Measurements from ENCODE around the gene SRSF2. TPM values are rescaled to one million over a fixed set of nuclear protein-coding genes. Genes with fewer than 3 reads are reported as not detected.
"Not testable (repeated sequence)": the region's sequence is repeated elsewhere in the genome, so short reads cannot be mapped to it uniquely, and the experiment has no call there.

Gene SRSF2
- total RNA-seq, 1 donor from 2014 or later, result 541 TPM

DNA sequence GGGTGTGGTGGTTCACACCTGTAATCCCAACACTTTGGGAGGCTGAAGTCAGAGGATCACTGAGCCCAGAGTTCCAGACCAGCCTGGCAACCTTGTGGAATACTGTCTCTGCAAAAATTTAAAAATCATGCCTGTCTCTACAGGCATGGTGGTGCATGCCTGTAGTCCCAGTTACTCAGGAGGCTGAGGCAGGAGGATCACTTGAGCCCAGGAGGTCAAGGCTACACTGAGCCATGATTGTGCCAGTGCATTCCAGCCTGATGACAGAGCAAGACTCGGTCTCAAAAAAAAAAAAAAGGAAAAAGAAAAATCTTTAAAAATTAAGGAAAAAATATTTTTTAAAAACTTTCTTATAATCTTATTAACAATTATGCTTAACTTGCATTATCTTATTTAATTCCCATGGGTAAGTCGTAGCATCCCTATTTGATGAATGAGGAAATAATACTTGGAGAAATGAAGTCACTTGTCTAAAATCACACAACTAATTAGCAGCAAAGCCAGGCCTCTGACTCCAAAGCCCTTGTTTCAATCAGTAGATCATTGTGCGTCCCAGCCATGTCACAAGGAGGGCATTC is 14.4 kb upstream of the SRSF2 start:
- H3K4me3 Mint-ChIP-seq, result no peak overlapping the region

DNA sequence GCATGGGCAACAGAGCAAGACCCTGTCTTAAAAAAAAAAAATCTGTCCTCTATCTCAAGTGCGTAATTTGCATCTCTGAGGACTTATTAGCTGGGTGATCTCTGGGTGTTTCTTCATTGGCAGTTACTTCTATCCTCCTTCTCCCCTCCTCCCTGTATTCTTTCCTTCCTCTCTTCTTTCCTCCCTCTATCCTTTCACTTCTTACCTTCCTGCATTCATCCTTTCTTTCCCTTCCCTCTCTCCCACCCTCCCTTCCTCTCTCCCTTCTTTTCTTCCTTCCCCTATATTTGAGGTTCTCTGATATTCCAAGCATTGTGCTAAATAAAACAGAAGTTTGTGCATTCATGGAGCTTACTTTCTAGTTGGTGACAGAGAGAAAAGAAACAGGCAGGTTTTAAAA is 11.5 kb upstream of the SRSF2 start:
- Mint-ChIP-seq H3K27me3 (ENCODE audit: insufficient read depth) (no peaks in the 10 kb centered on the region), H3K9me3 (no peaks in the 10 kb centered on the region), H3K4me1 (ENCODE audit: low read depth) (peaks cover 41% of the 10 kb centered on the region), H3K36me3 (ENCODE audit: low read depth) (peaks cover 34% of the 10 kb centered on the region), H3K4me3 (no peak overlapping the region), H3K27ac (no peak overlapping the region)
- intact Hi-C loops (cut with micrococcal nuclease), result no loop called here
- DNase-seq (ENCODE audit: low spot score), result no peak

More for the DNA sequence above, 14.4 kb upstream of the SRSF2 start:
- Mint-ChIP-seq H3K9me3 (no peaks in the 10 kb centered on the region), H3K36me3 (ENCODE audit: low read depth) (peaks cover 20% of the 10 kb centered on the region), H3K27me3 (ENCODE audit: insufficient read depth) (no peaks in the 10 kb centered on the region), H3K27ac (peak overlapping the region; percentile 44), H3K4me1 (ENCODE audit: low read depth) (peaks cover 28% of the 10 kb centered on the region)
- intact Hi-C loops (cut with micrococcal nuclease), result no loop called here
- no peak for DNase-seq (ENCODE audit: low spot score)

DNA sequence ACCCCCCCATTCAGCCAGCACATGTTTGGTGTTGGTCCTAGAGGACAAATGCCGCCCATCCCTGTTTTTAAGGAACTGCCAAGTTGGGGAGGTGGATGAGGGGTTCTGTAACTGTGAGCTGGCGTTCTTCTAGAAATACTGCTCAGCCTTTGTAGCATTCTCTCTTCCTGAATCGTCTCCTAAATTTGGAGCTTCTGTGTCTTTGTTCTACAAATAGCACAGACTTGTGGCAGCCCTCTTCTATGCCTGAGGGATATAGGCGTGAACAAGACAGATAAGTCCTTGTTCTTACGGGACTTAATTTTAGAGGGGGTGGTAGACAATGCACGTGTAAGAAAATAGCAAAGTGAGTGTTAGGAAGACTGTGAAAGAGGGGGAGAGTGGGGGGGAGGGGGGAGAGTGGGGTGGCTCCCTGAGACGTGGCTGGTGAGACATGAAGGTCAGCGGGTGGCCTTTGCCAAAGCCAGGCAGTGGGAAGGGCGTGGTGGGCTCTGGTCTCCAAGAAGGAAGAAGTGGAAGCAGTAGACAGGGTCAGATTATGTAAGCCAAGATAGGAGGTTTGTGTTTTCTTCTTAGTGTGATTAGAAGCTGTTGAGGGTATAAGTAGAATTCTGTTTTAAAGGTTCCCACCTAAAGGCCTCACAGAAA is 10.7 kb upstream of the SRSF2 start:
- Mint-ChIP-seq H3K27me3 (ENCODE audit: insufficient read depth) (no peaks in the 10 kb centered on the region), H3K36me3 (ENCODE audit: low read depth) (peaks cover 31% of the 10 kb centered on the region), H3K27ac (no peak overlapping the region), H3K4me3 (no peak overlapping the region), H3K9me3 (no peaks in the 10 kb centered on the region), H3K4me1 (ENCODE audit: low read depth) (peaks cover 32% of the 10 kb centered on the region)
- intact Hi-C loops (cut with micrococcal nuclease), result no loop called here
- no peak for DNase-seq (ENCODE audit: low spot score)

DNA sequence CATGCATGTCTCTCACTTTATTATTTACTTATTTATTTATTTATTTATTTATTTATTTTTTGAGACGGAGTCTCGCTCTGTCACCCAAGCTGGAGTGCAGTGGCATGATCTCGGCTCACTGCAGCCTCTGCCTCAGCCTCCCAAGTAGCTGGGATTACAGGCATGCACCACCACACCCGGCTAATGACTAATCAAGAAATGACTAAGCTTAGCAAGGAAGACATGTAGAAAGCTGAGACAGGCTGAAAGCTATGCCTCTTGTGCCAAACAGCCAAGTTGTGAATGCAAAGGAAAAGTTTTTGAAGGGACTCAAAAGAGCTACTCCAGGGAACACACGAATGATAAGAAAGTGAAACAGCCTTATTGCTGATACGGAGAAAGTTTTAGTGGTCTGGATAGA is 8.7 kb upstream of the SRSF2 start:
- H3K4me1 Mint-ChIP-seq (ENCODE audit: low read depth), result peaks cover 27% of the 10 kb centered on the region
- H3K27me3 Mint-ChIP-seq (ENCODE audit: insufficient read depth); intact Hi-C loops (cut with micrococcal nuclease); H3K4me3 Mint-ChIP-seq; H3K27ac Mint-ChIP-seq; DNase-seq (ENCODE audit: low spot score); H3K9me3 Mint-ChIP-seq: not testable (repeated sequence)
- H3K36me3 Mint-ChIP-seq (ENCODE audit: low read depth), result peaks cover 38% of the 10 kb centered on the region

DNA sequence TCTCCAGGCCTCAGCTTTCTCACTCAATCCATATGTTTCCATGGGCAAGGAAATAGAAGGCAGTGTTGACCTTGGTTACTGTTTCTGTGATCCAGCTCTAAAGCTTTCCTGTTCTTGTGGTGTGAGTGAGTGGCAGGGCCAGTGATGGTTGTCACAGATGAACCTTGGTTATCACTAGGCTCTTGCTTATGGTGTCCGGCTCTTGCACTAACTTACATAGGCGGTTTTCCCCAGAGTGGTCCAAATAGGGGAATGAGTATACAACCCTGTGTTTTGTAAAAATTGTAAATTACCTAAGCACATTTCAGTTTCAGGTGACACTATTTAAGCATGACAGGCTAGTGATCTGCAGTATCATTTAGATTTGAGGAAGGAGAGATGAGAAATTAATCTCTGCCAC is 7.6 kb upstream of the SRSF2 start:
- peaks cover 36% of the 10 kb centered on the region for H3K36me3 Mint-ChIP-seq (ENCODE audit: low read depth)
- no peak overlapping the region for H3K4me3 Mint-ChIP-seq
- no peaks in the 10 kb centered on the region for H3K9me3 Mint-ChIP-seq
- no peaks in the 10 kb centered on the region for H3K27me3 Mint-ChIP-seq (ENCODE audit: insufficient read depth)
- H3K4me1 Mint-ChIP-seq (ENCODE audit: low read depth), result peaks cover 28% of the 10 kb centered on the region
- no peak for DNase-seq (ENCODE audit: low spot score)
- intact Hi-C loops (cut with micrococcal nuclease), result no loop called here
- H3K27ac Mint-ChIP-seq, result no peak overlapping the region

DNA sequence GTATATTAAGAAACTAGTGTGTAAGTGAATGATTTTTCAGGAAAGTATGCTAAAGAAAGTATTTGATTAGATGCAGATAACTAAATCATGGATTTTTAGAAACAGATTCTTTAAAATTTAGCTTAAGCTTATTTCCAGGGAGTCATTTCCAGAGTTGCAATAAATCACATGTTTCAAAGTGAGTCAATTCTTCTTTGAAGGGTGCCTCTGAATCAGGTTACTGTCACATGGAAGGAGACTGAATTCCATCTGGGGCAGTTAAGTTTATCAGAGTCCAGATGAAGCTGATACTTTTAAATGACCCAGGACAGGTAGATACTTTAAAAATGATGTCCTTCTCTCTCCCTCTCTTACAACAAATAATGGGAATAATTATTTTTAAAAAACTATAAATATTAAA is 5.8 kb upstream of the SRSF2 start:
- Mint-ChIP-seq H3K4me1 (ENCODE audit: low read depth) (peaks cover 46% of the 10 kb centered on the region), H3K27ac (no peak overlapping the region), H3K27me3 (ENCODE audit: insufficient read depth) (no peaks in the 10 kb centered on the region), H3K9me3 (no peaks in the 10 kb centered on the region), H3K4me3 (no peak overlapping the region), H3K36me3 (ENCODE audit: low read depth) (peaks cover 29% of the 10 kb centered on the region)
- DNase-seq (ENCODE audit: low spot score), result no peak
- intact Hi-C loops (cut with micrococcal nuclease), result no loop called here

DNA sequence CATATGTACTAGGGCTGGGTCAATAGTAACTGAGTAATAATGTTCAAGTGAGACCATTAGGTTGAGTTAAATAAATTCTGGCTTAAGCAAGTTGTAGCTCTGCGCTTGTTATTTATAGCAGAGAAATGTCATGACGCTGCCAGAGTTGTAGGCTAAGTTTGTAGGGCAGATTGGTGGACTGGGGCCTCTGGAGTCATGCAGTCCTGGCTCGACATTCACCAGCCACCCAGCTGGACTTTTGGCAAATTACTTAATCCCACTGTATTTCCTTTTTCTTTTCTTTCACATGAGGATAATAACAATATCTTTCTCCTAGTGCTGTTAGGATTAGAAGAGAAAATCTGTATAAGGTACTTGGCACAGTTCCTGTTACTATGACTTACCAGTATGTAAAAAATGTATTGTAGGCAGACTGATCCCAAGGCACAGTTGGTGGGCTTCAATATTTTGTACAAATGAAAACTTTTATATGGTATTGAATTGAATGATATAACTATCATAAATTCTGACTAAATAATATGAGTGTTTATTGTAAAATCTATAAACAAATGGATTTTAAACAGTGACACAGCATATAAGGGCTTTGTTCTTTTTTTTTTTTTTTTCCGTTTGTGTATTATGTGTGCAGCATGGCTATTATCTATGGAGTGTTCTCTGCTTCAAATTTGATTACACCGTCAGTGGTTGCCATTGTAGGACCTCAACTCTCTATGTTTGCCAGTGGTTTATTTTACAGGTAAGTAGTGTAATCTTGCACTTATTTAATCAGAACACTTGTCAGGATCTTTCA is 3.4 kb upstream of the SRSF2 start:
- Mint-ChIP-seq H3K27ac (no peak overlapping the region), H3K4me3 (no peak overlapping the region), H3K4me1 (ENCODE audit: low read depth) (peaks cover 37% of the 10 kb centered on the region), H3K27me3 (ENCODE audit: insufficient read depth) (no peaks in the 10 kb centered on the region), H3K9me3 (no peaks in the 10 kb centered on the region), H3K36me3 (ENCODE audit: low read depth) (peaks cover 30% of the 10 kb centered on the region)
- DNase-seq (ENCODE audit: low spot score), result no peak
- intact Hi-C loops (cut with micrococcal nuclease), result no loop called here

DNA sequence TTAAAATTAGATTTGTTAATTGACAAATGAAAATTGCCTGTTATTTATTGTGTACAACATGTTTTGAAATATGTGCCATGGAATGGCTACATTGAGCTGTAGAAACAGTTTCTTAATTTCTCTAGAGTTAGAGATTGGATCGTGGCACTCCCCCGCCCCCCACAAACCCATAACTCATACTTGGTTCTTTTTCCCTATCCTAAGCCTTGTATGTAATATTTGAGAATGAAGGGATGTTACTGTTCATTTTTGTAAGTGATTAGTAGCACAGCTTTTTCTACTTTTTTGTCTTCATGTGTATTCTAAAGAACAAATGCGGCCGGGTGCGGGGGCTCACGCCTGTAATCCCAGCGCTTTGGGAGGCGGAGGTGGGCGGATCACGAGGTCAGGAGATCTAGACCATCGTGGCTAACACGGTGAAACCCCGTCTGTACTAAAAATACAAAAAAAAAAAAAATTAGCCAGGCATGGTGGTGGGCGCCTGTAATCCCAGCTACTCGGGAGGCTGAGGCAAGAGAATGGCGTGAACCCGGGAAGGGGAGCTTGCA is 2.5 kb upstream of the SRSF2 start:
- H3K4me3 Mint-ChIP-seq; H3K9me3 Mint-ChIP-seq; H3K27ac Mint-ChIP-seq; DNase-seq (ENCODE audit: low spot score); H3K27me3 Mint-ChIP-seq (ENCODE audit: insufficient read depth): not testable (repeated sequence)
- intact Hi-C loops (cut with micrococcal nuclease), result loop anchor here (2.0 to 5.0 kb wide), 4 partner anchors 51 to 957 kb away; partner anchors contain the start of genes UBALD2, UBE2O and UNK
- peaks cover 33% of the 10 kb centered on the region for H3K4me1 Mint-ChIP-seq (ENCODE audit: low read depth)
- peaks cover 32% of the 10 kb centered on the region for H3K36me3 Mint-ChIP-seq (ENCODE audit: low read depth)

DNA sequence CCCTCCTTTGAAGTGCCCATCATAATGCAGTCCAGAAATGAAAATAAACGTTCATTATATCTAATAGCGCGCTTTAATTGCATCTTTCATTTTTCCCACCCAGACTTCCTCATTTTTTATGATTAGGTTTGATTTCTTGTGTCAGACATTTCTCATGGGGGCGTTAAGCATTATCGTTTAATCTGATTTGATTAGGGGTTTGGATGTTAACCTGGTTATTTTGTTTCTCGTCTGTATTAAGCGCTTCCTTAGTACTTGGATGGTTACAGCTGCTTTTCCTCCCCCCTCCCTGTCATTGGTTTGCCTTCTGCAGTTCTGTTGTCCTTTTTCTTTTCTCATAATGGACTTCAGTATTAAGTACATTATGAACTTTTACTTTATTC is 1.3 kb upstream of the SRSF2 start:
- Mint-ChIP-seq H3K36me3 (ENCODE audit: low read depth) (peaks cover 38% of the 10 kb centered on the region), H3K27ac (peak overlapping the region; percentile 98), H3K4me3 (peak overlapping the region; percentile 93), H3K27me3 (ENCODE audit: insufficient read depth) (no peaks in the 10 kb centered on the region), H3K4me1 (ENCODE audit: low read depth) (peaks cover 41% of the 10 kb centered on the region), H3K9me3 (no peaks in the 10 kb centered on the region)
- no peak for DNase-seq (ENCODE audit: low spot score)
- intact Hi-C loops (cut with micrococcal nuclease), result loop anchor here (2.0 to 5.0 kb wide), 4 partner anchors 52 to 956 kb away; partner anchors contain the start of genes UBALD2, UBE2O and UNK

DNA sequence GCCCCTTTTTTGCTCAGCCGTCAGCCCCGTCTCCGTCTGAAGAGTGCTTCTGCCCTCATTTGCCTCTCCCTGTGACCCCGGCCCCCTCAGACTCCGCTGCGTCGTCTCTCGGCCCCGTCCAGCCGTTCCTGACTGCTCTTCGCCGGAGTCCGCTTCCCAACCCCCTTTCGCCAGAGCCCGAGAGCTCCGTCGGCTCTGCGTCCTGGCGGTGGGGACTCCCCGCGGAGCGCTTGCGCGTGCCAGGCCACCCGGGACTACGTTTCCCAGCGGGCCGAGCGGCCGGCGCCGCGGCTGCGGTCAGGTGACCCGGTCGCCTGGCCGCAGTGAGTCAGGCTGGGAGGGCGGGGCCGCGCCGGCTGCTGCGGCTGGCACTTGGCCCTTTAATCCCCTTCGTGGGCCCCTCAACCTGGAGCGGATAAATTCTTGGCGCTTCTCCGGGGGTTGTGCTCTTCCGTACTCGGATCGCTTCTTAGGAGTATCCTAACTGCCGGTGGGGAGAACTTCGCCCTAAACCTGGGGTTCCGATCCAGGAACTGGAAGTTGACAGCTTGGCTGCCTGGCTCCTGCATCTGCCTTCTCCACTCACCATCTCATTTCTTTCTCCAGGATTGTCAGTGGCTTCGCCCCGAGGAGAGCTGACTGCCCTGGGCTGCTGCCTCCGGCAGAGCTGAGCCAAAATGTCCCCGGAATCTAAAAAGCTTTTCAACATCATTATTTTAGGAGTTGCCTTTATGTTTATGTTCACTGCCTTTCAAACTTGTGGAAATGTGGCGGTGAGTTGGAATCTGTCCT is 741 bp upstream of the SRSF2 start, which contains the start of gene MFSD11:
TSS of gene MFSD11 (plus strand) at position 444 of the 792 bp plus-strand sequence. CDS start at position 678, 234 bp downstream.
- Mint-ChIP-seq H3K36me3 (ENCODE audit: low read depth) (peaks cover 44% of the 10 kb centered on the region), H3K4me3 (peak within 1 kb of the TSS; percentile 93), H3K9me3 (no peaks in the 10 kb centered on the region), H3K27me3 (ENCODE audit: insufficient read depth) (no peaks in the 10 kb centered on the region), H3K4me1 (ENCODE audit: low read depth) (peaks cover 47% of the 10 kb centered on the region), H3K27ac (peak within 1 kb of the TSS; percentile 98)
- intact Hi-C loops (cut with micrococcal nuclease), result loop anchor here (1.0 to 5.0 kb wide), 10 partner anchors 12 to 1391 kb away; partner anchors contain the start of genes JMJD6, METTL23, TMC6 and UBALD2
- DNase-seq (ENCODE audit: low spot score), result peak; percentile 91

DNA sequence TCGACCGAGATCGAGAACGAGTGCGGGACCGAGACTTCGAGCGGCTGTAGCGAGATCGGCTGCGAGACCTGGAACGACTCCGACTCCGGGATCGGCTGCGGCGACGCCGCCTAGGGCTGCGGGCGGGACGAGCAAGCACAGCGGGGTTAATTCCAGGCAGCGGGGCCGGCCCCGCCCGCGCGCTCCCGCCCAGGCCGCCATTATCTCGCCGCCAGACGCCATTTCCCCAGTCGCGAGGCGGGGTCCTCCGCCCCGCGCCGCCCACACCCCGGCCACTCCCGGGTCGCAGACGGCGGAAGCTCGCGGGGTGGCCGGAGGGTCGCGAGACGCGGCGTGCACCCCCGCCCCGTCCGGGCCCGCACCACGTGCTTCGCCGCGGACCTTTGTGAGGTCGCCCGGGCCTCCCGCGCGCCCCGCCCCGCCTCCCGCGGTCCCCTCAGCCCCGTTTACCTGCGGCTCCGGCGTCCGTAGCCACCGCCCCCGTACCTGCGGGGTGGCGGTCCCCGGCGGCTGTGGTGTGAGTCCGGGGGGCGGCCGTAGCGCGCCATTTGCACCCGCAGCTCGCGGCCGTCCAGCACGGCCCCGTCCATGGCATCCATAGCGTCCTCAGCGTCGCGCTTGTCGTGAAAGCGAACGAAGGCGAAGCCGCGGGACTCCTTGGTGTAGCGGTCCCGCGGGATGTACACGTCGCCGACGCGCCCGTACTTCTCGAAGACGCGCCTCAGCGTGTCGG is 616 bp downstream of the SRSF2 start:
- Mint-ChIP-seq H3K27me3 (ENCODE audit: insufficient read depth) (no peaks in the 10 kb centered on the region), H3K4me1 (ENCODE audit: low read depth) (peaks cover 49% of the 10 kb centered on the region), H3K4me3 (peak overlapping the region; percentile 100), H3K36me3 (ENCODE audit: low read depth) (peaks cover 48% of the 10 kb centered on the region), H3K27ac (peak overlapping the region; percentile 99), H3K9me3 (no peaks in the 10 kb centered on the region)
- intact Hi-C loops (cut with micrococcal nuclease), result loop anchor here (1.0 to 5.0 kb wide), 9 partner anchors 10 to 1392 kb away; partner anchors contain the start of genes JMJD6, METTL23, TMC6 and UBALD2
- peak; percentile 62 for DNase-seq (ENCODE audit: low spot score)
